Stimulated activated CD8-positive, alpha-beta memory T cell treated with anti-CD3 and anti-CD28 coated beads, Interleukin-7, amount 100 ng/mL, for 4 hours (primary cell): ENCODE results near the gene KCNMA1.

Source experiments
- DNase-seq, 2 donors: peaks; one replicate each; pipeline ENCODE4 v3.0.0-alpha.2; 2020; ENCODE audit warnings: low read depth in 2 of 2

KCNMA1 gene

DNA sequence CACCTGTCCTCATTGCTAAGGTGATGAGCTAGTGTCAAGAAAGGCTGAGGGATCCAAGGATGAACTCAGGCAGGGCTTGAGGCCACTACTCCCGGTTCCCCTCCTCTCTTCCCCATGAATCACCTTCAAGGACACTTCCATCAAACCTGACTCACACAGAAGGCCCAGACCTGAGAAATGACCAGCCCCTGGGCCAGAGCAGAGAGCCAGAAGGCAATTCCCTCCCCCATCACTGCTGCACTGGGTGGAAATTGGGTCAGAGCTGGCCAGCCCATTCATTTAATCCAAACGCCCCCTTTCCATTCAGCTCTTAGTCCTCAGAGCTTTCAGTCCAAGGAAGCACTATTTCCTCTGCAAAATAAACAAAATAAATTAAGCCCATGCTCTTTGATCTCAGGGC, 182.0 kb downstream of the KCNMA1 start:
- DNase-seq: no peak

GRCh38 chr10:77452952-77453564, 184.6 kb downstream of the KCNMA1 start:
- DNase-seq: no peak

DNA sequence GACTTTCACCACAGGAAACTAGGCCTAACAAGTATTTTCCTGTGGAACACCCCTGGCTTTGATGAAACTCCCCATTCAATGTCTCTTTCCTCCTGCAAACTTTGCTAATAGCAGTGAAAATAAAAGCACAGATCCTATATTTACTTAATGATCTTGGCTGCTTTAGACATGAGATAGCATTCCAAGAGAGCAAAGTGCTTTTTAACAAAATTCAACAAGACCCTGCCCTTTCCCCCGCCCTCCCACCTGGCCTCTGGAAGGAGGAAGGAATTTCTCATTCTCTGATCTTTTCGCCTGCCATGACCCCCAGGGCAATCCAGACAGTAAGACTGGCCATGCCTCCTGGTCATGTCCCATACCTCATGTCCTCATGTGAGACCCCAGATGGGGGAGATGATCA, 185.7 kb downstream of the KCNMA1 start:
- DNase-seq: no peak

DNA sequence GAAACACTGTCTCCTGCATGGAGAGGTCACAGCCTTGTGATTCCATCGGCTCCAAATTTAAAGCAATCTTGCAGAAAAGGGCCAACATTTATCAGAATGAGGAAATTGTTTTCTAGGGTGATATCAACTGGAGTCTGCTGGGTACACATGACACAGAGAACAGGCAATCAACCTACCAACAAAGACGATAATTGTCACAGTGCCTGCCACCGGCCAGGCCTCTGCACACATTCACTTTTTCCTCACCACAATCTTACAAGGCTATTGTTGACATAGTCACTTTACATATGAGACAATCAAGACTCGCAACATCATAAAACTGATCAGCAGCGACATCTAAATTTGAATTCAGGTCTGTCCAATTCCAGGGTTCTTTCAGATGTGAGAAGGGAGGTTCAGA, 189.4 kb downstream of the KCNMA1 start:
- DNase-seq: no peak

DNA sequence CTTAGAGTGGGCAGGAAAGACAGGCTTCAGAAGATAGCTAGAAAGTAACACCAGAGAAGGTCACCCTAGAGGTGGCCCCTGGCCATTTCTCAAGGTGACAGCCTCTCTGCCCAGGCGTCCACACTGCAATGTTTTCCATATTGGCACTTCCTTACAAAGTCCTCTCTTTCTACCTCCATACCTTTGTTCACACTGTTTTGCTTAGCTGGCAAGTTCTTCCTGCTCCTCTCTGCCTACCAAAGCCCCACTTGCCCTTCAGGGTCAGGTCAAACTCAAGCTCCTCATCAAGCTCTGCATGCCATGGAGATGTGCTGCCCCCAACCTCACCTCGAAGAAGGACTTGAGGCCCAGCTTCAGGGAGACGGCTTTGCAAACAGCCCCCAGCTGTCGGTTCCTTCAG, 190.9 kb downstream of the KCNMA1 start:
- no peak for DNase-seq

DNA sequence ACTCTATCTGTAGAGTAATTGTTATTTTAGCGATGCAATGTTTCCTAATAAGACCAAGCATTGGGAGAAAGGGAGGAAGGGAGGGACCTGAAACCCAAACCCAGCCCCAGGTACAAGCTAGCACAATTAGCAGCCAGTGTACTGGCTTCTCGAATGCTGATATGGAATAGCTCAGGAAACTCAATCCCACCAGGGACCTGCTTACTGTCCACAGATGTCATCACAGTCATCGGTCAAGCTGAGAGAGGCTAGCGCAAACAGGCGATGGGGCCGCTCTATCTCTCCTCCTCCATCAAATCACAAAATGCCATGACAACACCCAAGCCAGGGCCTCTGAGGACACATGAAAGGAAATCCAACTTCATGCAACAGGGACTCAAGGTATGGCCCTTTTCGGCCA, 192.1 kb downstream of the KCNMA1 start:
- no peak for DNase-seq

- no peak for DNase-seq
Observed at GRCh38 chr10:77444041-77444440, 193.6 kb downstream of the KCNMA1 start.

GRCh38 chr10:77442699-77443189, 194.9 kb downstream of the KCNMA1 start:
- DNase-seq: no peak

- no peak for DNase-seq
Observed at GRCh38 chr10:77441353-77442166, 196.0 kb downstream of the KCNMA1 start.

DNA sequence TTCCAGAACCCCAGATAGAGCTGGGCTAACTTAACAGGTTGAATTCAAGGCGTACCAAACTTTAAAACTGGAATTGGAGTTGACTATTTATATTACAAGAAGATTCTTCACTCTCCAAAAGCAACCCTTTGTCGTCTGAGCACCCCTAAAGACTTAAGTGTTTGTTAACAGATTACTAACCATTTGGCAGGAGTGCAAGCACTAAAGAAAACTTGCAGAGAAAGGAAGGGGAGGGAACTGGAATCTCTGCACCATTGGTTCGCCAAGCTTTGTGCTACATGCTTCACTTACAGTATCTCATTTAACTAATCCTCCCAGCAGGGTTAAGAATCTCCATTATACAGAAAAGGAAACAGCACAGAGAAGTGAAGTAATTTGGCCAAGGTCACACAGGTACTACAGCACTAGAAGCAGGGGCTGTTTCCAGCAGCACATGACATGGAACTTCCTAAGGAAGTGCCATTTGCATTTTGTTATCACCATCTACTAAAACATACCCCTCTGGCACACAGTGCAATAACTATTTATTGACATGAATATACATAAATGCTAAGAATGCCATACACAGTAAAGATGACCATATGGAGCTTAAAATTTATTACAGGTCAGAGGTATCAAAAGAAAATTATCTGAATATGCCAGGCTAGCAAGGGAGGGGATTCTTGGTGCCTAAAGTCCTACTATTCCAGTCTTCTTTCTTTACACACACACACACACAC, 201.2 kb downstream of the KCNMA1 start:
- DNase-seq: no peak

- no peak for DNase-seq
Observed at GRCh38 chr10:77433546-77433945, 204.1 kb downstream of the KCNMA1 start.

DNA sequence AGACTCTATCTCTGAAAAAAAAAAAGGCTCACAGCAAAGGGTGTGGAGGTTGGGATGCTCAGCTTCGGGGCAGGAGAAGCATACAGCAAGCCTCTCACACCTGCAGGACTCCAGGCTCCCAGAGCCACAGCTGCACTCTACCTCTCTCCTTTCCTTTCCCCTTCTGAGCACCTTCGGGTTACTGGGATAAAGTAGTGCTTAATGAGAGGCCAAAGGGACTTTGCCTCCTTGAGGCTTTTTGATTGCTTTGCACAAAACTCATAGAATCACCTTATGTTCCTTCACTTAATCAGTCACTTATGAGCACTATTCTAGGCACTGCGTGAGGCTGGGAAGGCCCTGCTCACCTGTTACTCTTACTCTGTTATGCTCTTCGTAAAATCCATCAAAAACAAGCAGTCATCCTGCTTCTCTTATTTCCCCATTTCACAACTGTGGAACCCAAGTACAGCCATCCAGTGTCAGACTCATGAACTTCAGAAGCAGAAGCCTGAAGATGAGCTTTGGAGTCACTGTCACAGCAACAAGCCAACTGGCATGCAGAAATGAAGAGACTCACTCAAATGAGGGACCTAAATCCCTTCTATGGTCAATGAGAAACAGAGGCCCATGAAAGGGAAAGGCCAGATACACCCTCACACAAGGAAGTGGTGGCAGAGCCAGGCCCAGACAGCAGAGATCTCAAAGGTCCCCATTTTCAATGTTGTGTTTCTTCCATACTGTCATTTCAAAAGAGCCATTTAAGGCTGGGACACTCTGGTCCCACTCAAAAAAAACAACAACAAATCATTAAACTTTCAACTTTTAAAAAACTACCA, 205.4 kb downstream of the KCNMA1 start:
- DNase-seq: no peak

GRCh38 chr10:77431209-77431611, 206.4 kb downstream of the KCNMA1 start:
- DNase-seq: no peak

DNA sequence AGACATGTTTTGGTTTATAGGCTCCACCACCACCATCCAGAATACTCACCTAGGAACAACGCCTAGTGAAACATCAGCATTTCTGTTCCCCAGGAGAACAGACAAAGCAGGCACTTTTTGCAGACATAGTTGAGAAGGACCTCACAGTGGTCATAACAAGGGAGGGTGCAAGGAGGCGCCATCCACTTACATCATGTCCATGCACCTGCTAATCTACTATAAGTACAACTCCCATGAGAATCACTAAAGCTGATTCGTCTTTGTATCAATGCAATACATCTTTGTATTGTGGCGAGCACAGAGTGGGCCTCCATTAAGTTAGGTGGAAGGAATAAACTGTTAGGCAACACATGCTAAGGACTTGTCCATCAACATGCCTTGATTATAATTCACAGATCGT, 207.1 kb downstream of the KCNMA1 start:
- DNase-seq: no peak

GRCh38 chr10:77428691-77429395, 208.8 kb downstream of the KCNMA1 start:
- no peak for DNase-seq

DNA sequence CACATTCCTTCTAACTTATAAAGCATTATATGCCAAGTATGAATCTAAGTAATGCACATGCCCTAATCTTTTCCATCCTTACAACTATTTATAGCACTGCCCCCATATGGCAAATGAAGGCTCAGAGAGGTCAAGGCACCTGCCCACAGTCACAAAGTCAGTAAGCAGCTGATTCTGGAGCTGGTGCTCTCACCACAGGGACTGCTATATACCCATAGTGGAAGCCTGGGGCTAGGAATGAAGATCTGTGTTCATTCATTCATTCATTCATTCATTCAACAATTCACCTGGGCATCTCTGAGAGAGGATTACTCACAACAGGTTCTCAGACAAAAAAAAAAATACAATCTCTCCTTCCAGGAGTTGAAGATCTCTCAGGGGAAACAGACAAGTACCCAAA, 213.4 kb downstream of the KCNMA1 start:
- DNase-seq: no peak

- DNase-seq: no peak
Observed at GRCh38 chr10:77422491-77423338, 214.9 kb downstream of the KCNMA1 start.

- DNase-seq: no peak
Observed at GRCh38 chr10:77421591-77421990, 216.0 kb downstream of the KCNMA1 start.

DNA sequence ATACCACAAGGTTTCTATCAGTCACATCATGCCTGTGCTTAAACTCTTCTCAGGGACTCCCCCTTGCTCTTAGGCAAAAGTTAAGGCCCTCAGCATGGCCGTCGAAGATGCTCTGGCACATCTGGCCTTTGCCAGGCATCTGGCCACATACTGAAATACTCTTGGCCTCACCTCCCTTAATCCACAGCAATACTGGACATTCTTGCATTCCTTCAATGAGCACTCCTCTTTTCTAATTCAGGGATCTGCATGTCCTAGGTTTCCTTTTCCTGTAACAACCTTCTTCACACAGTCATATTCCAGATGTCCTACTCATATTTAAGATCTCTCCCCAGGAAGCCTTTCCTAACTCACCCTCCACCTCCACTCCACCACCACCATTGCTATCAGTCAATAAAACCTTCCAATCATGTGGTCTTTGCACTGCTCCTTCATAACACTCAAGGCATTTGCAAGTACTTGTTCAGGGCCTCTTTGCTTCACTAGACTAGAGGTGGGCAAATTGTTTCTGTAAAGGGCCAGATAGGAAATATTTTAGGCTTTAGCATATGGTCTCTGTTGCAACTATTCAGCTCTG, 216.6 kb downstream of the KCNMA1 start:
- DNase-seq: no peak

GRCh38 chr10:77419979-77420378, 217.6 kb downstream of the KCNMA1 start:
- no peak for DNase-seq
